ENCODE measurements around the gene BCAS1.

Gene BCAS1

GRCh38 chr20:53929399-53929798 is 141.0 kb downstream of the BCAS1 start:
- DNase-seq (ENCODE audit: low read depth in 2 of 2), result no peak

GRCh38 chr20:53927990-53928389 is 142.4 kb downstream of the BCAS1 start:
- DNase-seq (ENCODE audit: low read depth in 2 of 2), result no peak

GRCh38 chr20:53926428-53927028 is 143.9 kb downstream of the BCAS1 start:
- DNase-seq (ENCODE audit: low read depth in 2 of 2), result no peak

GRCh38 chr20:53925651-53926401 is 144.6 kb downstream of the BCAS1 start:
- DNase-seq (ENCODE audit: low read depth in 2 of 2), result no peak

- DNase-seq (ENCODE audit: low read depth in 2 of 2), result no peak
Measured at GRCh38 chr20:53923566-53924369, 146.6 kb downstream of the BCAS1 start.

- no peak for DNase-seq (ENCODE audit: low read depth in 2 of 2)
Measured at GRCh38 chr20:53922901-53923314, 147.5 kb downstream of the BCAS1 start.

- no peak for DNase-seq (ENCODE audit: low read depth in 2 of 2)
Measured at GRCh38 chr20:53921443-53921973, 148.9 kb downstream of the BCAS1 start.

GRCh38 chr20:53920647-53921245 is 149.6 kb downstream of the BCAS1 start:
- DNase-seq (ENCODE audit: low read depth in 2 of 2), result no peak

- no peak for DNase-seq (ENCODE audit: low read depth in 2 of 2)
Measured at GRCh38 chr20:53919886-53920285, 150.5 kb downstream of the BCAS1 start.

- DNase-seq (ENCODE audit: low read depth in 2 of 2), result no peak
Measured at GRCh38 chr20:53918949-53919361, 151.4 kb downstream of the BCAS1 start.

- DNase-seq (ENCODE audit: low read depth in 2 of 2), result no peak
Measured at GRCh38 chr20:53918020-53918311, 152.4 kb downstream of the BCAS1 start.

- no peak for DNase-seq (ENCODE audit: low read depth in 2 of 2)
Measured at GRCh38 chr20:53917145-53918019, 153.0 kb downstream of the BCAS1 start.

- DNase-seq (ENCODE audit: low read depth in 2 of 2), result no peak
Measured at GRCh38 chr20:53916173-53916512, 154.3 kb downstream of the BCAS1 start.

GRCh38 chr20:53915446-53916172 is 154.8 kb downstream of the BCAS1 start:
- peak; percentile 91 to 93 for DNase-seq (ENCODE audit: low read depth in 2 of 2)

- DNase-seq (ENCODE audit: low read depth in 2 of 2), result no peak
Measured at GRCh38 chr20:53914781-53915445, 155.5 kb downstream of the BCAS1 start.

- no peak for DNase-seq (ENCODE audit: low read depth in 2 of 2)
Measured at GRCh38 chr20:53914091-53914780, 156.2 kb downstream of the BCAS1 start.

- DNase-seq (ENCODE audit: low read depth in 2 of 2), result no peak
Measured at GRCh38 chr20:53911301-53911700, 159.1 kb downstream of the BCAS1 start.

- DNase-seq (ENCODE audit: low read depth in 2 of 2), result no peak
Measured at GRCh38 chr20:53910351-53911002, 159.9 kb downstream of the BCAS1 start.
